SIG-M5 treated with dmso at 0.1 percent for 504 hours (cell line): ENCODE measurements around the gene ASXL2.
A peak's percentile ranks its signal among the peaks of the same experiment; 100 is the strongest.
"Not testable (repeated sequence)": the region's sequence is repeated elsewhere in the genome, so short reads cannot be mapped to it uniquely, and the experiment has no call there.

Source experiments
- DNase-seq: peaks from one replicate; lab custom pipeline; 2025; ENCODE audit not compliant: unreplicated experiment; lab: John Stamatoyannopoulos, UW

The ASXL2 gene

DNA sequence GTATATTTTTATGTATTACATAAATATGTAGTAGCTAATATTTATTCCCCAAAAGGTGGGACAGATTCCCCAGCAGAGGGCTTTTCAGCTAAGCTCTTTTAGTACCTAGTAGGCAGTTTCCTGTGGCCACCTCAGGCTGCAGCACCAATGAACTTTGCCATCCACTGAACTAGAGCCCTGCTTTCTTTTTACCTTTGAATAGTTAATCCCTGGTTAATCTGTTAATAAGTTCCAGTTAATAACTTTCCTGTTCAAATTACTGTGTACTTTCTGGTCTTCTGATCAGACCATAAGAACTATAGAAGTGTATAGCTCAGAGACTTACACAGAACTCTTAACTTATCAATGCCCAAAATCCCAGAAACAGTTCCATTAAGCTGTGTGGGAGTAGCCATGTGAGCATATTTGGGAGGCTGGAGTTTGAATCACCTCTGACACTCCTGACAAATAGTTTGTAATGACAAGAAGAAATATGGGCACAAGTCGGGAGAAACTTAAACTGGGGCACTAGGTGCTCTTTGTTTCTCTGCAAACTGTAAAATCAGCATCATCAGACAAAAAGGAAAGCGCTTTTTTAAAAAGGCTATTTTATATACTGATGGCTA, 40.0 kb downstream of the ASXL2 start:
- DNase-seq = no peak

DNA sequence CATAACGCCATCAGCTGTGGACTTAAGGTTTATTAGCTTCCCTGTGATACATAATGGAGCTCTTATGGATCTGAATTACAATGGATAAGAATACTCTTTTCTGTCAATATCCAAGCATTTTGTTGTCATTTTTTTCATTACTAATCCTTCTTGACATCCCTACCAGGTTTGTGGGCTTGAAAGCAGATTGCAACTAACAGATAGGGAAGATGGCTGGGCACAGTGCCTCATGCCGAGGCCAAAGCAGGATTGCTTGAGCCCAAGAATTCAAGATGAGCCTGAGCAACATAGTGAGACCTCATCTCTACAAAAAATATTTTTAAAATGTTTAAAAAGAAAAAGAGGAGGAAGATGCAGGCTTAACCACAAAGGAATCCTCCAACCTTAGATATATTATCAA, 42.4 kb downstream of the ASXL2 start:
- no peak for DNase-seq

DNA sequence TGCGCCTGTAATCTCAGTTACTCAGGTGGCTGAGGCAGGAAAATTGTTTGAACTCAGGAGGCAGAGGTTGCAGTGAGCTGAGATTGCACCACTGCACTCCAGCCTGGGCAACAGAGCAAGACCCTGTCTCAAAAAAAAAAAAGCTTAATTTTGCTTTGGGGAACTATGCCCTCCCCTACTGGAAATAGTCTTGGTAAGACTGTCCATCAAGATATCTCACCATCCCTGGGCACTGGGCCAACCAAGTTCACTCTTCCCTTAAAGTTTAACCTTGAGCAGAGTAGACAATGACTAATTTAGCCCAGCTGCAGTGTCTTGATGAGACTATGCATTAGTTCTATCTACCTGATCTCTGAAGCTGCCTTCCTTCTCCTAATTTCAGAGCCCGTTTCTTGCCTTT, 44.7 kb downstream of the ASXL2 start:
- DNase-seq = no peak

DNA sequence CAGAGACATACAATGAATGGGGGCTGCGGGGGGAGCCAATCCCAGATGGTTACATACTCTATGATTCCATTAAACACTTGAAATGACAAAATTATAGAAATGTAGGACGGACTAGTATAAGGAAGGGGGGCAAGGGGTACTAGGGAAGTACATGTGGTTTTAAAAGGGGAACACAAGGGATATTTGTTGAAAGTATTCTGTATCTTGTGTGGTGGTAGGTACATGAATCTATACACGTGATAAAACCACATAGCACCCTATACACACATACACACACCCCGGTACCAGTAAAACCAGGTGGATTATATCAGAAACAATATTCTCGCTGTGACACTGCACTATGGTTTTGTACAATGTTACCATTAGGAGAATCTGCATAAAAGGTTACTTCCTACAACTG, 45.4 kb downstream of the ASXL2 start:
- DNase-seq = no peak

DNA sequence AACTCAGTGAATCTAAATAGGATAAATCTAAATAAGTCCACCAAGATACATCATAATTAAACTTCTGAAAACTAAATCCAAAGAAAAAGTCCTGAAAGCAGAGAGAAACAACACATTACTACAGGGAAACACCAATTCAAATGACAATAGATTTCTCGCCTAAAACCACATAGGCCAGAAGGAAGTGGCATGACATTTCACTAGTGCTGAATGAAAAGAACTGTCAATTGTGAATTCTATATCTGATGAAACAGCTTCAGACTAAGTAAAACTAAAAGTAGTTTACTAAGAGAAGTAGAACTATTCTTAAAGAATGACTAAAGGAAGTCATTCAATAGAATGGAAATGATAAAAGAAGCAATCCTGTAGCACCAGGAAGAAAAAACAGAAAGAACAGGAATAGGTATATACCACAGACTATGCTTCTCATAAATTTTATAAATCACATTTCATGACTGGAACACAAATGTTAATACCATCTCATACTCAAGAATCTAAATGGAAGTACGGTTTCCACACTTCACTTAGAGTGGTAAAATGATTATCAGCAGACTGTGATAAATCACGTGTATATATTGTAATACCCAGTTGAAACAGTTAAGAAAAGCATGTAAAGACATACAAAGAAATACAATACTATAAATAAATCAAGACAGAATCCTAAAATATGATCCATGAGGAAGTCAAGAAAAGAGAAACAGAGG, 46.4 kb downstream of the ASXL2 start:
- DNase-seq = no peak

DNA sequence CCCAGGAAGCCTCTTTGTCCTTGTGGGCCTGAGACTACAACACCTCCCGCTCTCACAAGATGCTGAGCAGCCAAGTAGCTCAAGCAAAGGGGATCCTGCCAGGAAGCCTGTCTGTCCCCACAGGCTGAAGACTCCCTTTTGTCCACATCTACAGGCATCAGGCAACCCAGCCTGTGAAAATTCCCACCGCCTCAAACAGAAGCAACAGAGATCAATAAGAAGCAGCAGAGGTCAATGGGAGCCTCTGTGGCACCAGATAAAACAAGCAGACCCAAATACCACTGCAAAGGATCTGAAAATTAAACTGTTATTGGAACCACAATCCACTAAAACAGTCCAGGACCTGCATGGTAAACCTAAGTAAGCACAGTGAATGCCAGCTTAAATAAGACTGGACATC, 48.5 kb downstream of the ASXL2 start:
- DNase-seq = no peak

DNA sequence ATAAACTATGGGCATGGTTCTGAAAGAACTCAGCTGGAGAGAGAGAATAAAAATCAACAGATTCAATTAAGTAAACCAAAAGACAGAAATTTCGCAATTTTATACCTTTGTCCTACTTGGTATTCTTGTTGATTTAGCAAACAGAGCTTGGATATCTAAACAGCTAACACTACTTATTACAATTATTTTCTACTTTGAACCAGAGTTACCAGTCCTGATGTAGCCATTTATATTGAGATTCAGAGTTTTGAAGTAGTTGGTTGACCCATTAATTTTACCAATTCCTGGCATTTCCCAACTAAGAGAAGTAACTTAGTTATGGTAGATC, 48.9 kb downstream of the ASXL2 start:
- no peak for DNase-seq

DNA sequence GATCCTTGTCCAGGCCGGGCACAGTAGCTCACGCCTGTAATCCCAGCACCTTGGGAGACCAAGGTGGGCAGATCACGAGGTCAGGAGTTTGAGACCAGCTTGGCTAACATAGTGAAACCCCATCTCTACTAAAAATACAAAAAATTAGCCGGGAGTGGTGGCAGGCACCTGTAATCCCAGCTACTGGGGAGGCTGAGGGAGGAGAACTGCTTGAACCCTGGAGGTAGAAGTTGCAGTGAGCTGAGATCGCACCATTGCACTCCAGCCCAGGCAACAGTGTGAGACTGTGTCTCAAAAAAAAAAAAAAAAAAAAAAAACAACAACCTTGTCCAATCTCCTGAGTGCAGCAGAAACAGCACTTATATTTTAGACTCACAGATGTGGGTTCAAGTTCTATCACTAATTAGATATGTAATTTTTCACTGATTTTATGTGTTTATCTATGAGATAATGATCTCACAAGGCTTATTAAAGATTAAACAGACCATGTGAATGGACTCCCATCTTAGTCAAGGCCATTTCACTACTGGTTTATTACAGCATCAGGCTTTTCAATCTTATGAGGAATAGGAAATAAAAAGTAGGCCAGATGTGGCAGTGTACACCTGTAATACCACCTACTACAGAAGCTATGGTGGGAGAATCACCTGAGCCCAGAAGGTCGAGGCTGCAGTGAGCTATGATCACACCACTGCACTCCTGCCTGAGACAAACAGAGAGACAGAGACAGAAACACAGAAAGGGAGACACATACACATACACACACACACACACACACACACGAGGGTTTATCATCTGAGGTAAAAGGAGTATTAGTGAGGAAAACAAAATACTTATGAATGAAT, 49.5 kb downstream of the ASXL2 start:
- not testable (repeated sequence) for DNase-seq

DNA sequence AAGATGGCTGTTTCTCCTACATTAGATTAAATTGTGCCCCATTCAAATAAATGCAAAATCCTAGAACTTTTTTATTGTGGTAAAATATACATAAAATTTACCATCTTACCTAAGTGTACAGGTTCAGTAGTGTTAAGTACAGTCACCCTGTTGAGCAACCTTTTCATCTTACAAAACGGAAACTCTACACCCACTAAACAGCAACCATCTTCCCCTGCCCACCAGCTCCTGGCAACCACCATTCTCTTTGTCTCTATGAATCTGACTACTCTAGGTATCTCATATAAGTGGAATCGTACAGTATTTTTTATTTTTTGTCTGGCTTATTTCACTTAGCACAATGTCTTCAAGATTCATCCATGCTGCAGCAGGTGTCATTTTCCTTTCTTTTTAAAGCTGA, 53.0 kb downstream of the ASXL2 start:
- DNase-seq = peak; percentile 30

DNA sequence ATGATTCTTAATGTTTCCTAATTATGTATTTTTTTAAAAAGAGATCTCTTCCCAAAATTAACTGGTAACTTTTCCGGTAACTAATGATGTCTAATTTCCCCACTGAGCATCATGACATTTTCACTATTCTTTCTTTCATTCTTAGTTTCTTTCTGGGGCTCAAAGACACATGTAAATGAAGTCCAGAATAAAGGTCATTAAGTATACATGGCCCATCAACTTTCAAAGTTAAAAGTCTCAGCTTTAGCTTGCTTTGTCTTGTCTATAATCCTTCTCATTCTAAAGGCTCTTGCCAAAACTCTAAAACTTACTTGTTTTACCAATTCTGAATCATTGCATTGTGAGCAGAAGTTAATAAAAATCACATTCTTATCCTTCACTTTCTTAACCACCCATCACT, 53.6 kb downstream of the ASXL2 start:
- no peak for DNase-seq

DNA sequence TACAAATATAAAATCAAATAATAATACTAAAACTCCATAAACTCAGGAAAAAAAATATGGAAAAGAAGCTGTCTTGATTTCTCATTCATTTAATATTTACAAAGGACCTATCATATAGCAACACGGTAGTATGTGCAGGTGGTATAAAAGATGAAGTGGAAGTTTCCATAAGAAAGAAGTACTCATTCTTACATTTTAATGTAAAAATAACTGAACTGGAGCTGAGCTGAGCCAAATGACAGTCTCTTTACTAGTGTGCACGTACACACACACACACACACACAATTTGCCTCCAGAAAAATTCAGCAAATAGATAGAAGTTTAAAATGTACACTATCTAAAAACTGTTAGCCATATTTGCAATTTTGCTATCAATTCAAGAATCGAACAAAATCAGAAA, 54.1 kb downstream of the ASXL2 start:
- no peak for DNase-seq

DNA sequence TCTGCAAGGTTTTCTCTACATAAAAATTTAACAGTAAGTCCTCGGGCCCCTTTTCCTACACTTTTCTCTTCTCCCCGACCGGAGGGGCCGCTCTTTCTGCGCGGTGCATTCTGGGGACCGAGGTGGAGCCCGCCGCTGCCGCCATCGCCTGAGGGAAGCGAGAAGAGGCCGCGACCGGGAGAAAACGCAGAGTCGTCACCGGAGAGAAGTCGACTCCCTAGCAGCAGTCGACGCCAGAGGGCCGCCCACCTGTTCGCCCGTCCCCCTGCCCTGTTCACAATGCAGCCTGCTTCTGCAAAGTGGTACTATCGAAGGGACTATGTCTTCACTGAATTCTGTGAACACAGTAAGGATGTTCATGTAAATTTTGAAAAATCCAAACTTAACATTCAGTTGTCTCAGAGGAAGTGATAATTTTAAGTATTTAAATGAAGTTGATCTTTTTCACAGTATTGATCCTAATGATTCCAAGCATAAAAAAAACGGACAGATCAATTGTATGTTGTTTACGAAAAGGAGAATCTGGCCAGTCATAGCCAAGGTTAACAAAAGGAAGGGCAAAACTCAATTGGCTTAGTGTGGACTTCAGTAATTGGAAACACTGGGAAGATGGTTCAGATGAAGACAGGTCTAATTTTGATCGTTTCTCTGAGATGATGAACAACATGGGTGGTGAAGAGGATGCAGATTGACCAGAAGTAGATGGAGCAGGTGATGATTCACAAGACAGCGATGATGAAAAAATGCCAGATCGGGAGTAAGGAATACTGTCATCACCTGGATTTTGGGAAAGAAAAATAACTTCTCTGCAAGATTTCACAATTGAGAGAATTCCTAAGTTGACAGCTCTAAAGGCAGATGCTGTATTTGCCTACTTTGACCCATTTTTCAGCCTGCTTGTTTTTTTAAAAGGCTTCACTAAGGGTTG, 55.8 kb downstream of the ASXL2 start:
- DNase-seq = no peak

DNA sequence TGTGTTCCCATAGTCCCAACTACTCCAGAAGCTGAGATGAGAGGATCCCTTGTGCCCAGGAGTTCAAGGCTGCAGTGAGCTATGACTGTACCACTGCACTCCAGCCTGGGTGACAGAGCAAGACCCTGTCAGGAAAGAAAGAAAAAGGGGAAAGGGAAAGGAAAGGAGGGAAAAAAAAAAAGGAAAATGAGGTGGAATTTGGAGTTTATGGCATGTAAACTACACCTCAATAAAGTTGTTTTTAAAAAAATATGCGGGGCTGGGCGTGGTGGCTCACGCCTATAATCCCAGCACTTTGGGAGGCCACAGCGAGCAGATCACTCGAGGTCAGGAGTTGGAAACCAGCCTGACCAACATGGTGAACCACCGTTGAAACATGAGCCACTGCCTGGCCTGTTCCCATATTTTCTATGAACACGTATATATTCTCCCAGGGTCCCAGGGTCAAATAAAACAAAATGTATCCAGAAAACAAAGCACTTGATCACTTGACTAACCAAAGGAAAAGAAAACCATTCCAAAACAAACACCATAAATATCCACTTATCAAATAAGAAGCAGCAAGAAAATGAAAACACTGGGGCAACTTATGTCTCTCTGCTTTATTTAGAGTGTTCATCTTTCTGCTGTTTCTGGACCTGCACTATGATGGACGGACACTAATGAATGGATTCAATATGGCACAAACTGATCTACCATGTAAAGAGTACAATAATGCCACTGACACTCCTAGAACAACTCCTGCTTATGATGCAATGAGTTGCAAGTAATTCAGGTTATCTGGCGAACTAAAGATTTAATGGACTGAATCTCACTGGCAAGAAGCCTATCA, 56.8 kb downstream of the ASXL2 start:
- no peak for DNase-seq

DNA sequence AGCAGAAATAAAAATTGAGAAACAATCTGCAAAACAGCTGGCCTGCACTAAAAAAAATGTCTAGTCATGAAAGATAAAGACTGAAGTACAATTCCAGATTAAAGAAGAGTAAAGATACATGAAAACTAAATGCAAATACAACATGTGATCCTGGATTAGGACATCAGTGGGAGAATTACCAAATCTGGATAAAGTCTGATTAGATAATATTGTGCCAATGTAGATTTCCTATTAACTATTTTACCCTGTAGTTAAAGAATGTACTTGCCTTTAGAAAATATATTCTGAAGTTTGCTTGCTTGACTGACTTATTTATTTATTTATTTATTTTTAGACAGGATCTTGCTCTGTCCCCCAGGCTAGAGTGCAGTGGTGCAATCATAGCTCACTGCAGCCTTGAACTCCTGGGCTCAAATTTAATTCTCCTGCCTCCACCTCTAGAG, 58.7 kb downstream of the ASXL2 start:
- no peak for DNase-seq

DNA sequence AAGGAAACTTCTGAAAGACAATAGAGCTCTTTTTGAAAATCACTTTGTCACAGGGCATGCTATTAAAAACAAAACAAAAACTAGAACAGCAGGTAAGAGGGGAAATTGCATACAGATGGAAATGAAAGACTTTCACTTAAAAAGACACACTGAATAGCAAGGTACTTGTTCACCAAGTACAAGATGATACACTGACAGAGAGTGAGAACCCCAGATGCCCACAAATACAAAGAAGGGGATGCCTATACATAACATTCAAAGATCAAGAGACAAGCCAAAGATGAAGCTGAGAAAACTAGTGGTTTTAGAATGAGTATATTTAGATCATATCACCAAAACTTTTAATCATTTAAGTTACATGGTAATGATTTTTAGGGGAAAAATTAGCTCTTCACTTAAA, 60.7 kb downstream of the ASXL2 start:
- DNase-seq = no peak

DNA sequence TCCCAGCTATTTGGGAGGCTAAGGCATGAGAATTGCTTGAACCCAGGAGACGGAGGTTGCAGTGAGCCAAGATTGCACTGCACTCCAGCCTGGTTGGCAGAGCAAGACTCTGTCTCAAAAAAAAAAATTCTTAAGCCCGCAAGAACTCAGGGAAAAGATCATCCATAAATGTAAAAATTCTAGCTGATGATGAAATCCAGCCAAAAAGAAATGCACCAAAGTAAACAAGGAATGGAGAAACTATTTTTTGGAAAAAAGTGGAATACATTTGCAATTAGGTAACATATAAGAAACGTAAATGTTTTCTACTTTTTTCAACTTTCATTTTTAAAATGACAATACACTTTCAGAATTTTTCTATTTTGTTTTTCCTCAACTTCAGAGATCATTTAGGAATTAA, 61.3 kb downstream of the ASXL2 start:
- DNase-seq = no peak

DNA sequence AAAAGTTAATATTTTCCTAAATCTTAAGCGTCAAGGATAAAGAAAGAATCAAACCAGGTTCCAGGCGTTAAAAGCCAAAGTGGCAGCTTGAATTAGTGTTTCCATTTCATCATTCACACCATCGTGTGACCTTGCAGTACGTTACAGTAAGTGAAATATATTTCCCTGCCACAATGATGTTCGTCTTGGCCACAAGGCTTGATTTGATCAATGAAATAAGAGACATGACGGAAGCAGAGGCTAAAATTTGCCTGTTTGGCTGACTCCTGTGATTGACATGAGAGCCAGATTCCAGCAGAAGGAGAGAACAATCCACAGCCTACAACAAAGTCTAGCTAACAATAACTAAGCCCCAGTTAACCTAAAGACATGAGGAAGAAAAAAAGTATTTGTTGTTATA, 62.0 kb downstream of the ASXL2 start:
- no peak for DNase-seq

DNA sequence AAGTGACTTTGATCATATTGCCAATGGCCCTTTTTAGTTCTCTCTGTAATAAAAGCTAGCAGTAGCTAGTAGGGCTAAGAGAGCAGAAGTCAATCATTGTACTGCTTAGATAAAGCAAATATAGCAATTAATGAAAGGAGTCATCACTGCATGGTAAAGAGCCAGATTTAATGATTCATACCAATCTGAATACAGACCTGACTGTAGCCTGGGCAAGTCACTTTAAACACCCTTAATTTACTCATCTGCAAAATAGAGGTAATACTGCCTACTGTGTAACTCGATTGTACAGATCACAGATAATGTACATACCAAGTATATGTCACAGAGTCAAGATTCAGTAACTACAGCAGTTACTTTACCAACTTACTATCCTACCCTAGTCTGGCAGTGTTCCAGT, 63.6 kb downstream of the ASXL2 start:
- no peak for DNase-seq

DNA sequence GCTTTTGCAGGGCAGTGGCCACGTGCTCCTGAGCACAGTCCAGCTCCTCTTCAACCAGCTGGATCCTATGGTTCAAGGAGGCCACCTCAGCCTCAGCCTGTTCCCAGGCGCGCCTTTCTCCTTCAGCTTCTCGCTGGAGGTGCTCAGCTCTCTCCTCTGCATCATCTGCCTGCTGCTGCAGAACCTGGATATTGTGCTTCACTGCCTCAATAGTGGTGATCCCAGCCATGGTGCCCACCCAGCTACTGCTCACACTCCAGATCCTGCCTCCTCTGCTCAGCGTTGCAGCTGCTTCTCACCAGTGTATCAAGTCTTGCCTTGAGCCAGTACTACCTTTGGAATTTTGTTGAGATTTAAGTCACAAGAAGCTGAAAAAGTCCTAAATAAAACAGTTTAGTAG, 67.9 kb downstream of the ASXL2 start:
- no peak for DNase-seq

DNA sequence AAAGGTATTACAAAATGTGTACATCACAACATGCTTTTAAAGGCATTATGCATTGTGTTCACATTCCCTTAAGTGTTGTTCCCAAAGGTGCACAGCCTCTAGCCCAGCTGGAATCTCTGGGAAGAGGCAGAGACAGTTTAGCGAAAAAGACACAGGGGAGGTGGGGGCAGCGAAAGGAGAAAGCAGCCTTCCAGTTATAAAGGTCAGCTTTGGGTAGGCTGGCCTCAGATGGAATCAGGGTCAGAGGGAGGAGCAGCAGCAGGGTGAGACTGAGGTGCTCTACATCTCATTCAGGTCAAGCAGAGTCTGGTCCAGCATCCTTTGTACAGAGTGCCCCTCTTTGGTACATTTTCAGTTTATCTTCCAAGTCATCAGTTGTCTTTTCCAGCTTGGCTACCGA, 68.6 kb downstream of the ASXL2 start:
- no peak for DNase-seq
